Esophagus squamous epithelium (tissue), 5 donors: ENCODE results near the gene PGAP3. TPM values are rescaled to one million over a fixed set of nuclear protein-coding genes. Genes with fewer than 3 reads are reported as not detected.
"Not testable (repeated sequence)": the region's sequence is repeated elsewhere in the genome, so short reads cannot be mapped to it uniquely, and the experiment has no call there.

Experiments used
- DNase-seq: peaks from one replicate; lab custom pipeline; 2025; lab: John Stamatoyannopoulos, UW
- H3K27ac ChIP-seq, 4 donors: fragments of 200-600 bp; sonication (generic); one replicate each; pipeline ENCODE4 v1.5.1; 2016 to 2019; ENCODE audit warnings: mild to moderate bottlenecking in 1 of 4
- H3K27me3 ChIP-seq, 4 donors: fragments of 200-600 bp; sonication (generic); 1 replicate in 3 of 4; 2 replicates in 1 of 4; pipeline versions ENCODE4 v1.5.1 to v1.6.0; 2017 to 2021; ENCODE audit warnings: antibody characterized with exemption in 1 of 4
- H3K36me3 ChIP-seq, 3 donors: fragments of 200-600 bp; sonication (generic); one replicate each; pipeline ENCODE4 v1.5.1; 2016 to 2019
- H3K4me1 ChIP-seq, 3 donors: fragments of 200-600 bp; sonication (generic); one replicate each; pipeline ENCODE4 v1.5.1; 2017 to 2019
- H3K4me3 ChIP-seq, 4 donors: fragments of 200-600 bp; sonication (generic); 1 replicate in 3 of 4; 2 replicates in 1 of 4; pipeline ENCODE4 v1.5.1; 2016 to 2019; ENCODE audit warnings: mild to moderate bottlenecking in 2 of 4, moderate library complexity in 1 of 4
- H3K9me3 ChIP-seq, 3 donors: fragments of 200-600 bp; sonication (generic); one replicate each; pipeline ENCODE4 v1.5.1; 2016 to 2019
- POLR2A ChIP-seq, 4 donors: fragments of 450-650 bp; IDR thresholded peaks; one replicate each; pipeline ENCODE4 v1.6.1; 2017; ENCODE audit warnings: antibody characterized with exemption in 4 of 4, mild to moderate bottlenecking in 4 of 4, moderate library complexity in 3 of 4
- WGBS, 2 donors: methylation state at CpG; one replicate each; pipeline ENCODE4 v1.1.5; 2018; 5-methylcytosine and 5-hydroxymethylcytosine counted together
- intact Hi-C: fragments of 100-400 bp; cut with DNase I; formaldehyde crosslinking; loops from one replicate; pipeline ENCODE4 v1.15.0; 2022
- total RNA-seq, 4 donors: library from RNA; depleted of rRNA; stranded (reverse); fragments of >200 nt; gene quantifications; one replicate each; pipeline ENCODE4 v1.1.0, GENCODE V29; 2016
- TF ChIP-seq, protein P1 (sequence below), 6 experiments: fragments of 450-650 bp in 4 of 6; fragments of 200-600 bp in 2 of 6; sonication (generic) in 2 of 6; IDR thresholded peaks; one replicate each; pipeline ENCODE4 v1.5.1; 2016 to 2019; ENCODE audit warnings: antibody characterized with exemption in 6 of 6, mild to moderate bottlenecking in 4 of 6, moderate library complexity in 4 of 6
- donor health status: DM: yes; HTN: yes; CAD: no.

Gene PGAP3
- total RNA-seq, 4 donors from 2014 or later: 10.7 to 34.2 (median 19.2) TPM

DNA sequence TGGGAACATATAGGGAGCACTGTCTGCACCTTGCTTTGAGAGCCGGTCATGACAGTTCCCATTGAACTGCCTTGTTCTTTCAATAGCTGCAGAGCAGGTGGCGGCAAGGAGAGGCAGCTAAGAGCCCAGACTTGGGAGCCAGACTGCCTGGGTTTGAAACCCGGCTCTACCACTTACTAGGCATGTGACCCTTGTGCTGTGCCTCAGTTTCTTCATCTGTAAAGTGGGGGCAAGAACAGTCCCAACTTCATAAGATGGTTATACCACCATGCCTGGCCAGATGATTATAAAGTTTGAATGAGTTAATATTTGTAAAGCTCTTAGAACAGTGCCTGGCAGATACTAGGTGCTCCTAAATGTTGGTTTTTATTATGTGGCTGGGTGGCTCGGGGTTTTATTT lies 26.4 kb upstream of the PGAP3 start:
- no peak for DNase-seq
- Histone ChIP-seq H3K36me3 (peaks cover 13 to 100% (median 18%) of the 10 kb centered on the region in 3 donors), H3K27ac (peak overlapping the region in 1 of 4 donors; percentile 9), H3K27me3 (no peaks in the 10 kb centered on the region), H3K4me1 (peaks cover 17 to 44% (median 18%) of the 10 kb centered on the region in 3 donors), H3K4me3 (no peak overlapping the region), H3K9me3 (no peaks in the 10 kb centered on the region)
- 97% methylated on average over 3 to 4 of the region's 4 CpGs for WGBS, 2 donors
- TF ChIP-seq, protein P1, sequence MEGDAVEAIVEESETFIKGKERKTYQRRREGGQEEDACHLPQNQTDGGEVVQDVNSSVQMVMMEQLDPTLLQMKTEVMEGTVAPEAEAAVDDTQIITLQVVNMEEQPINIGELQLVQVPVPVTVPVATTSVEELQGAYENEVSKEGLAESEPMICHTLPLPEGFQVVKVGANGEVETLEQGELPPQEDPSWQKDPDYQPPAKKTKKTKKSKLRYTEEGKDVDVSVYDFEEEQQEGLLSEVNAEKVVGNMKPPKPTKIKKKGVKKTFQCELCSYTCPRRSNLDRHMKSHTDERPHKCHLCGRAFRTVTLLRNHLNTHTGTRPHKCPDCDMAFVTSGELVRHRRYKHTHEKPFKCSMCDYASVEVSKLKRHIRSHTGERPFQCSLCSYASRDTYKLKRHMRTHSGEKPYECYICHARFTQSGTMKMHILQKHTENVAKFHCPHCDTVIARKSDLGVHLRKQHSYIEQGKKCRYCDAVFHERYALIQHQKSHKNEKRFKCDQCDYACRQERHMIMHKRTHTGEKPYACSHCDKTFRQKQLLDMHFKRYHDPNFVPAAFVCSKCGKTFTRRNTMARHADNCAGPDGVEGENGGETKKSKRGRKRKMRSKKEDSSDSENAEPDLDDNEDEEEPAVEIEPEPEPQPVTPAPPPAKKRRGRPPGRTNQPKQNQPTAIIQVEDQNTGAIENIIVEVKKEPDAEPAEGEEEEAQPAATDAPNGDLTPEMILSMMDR (IDR thresholded peaks at IDR 0.05): no peak
- no peak for TF ChIP-seq POLR2A (IDR thresholded peaks at IDR 0.05)
- intact Hi-C loops: no loop called here

DNA sequence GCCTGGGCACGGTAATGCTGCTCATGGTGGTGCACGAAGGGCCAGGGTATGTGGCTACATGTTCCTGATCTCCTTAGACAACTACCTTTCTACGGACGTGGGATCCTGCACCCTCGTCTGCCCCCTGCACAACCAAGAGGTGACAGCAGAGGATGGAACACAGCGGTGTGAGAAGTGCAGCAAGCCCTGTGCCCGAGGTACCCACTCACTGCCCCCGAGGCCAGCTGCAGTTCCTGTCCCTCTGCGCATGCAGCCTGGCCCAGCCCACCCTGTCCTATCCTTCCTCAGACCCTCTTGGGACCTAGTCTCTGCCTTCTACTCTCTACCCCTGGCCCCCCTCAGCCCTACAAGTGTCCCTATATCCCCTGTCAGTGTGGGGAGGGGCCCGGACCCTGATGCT lies 24.0 kb upstream of the PGAP3 start:
- Histone ChIP-seq H3K27ac (no peak overlapping the region), H3K36me3 (peaks cover 25 to 100% (median 29%) of the 10 kb centered on the region in 3 donors), H3K27me3 (no peaks in the 10 kb centered on the region), H3K9me3 (no peaks in the 10 kb centered on the region), H3K4me3 (no peak overlapping the region), H3K4me1 (peaks cover 17 to 44% (median 17%) of the 10 kb centered on the region in 3 donors)
- intact Hi-C loops: no loop called here
- DNase-seq: no peak
- no peak for TF ChIP-seq POLR2A (IDR thresholded peaks at IDR 0.05)
- TF ChIP-seq, protein P1 (IDR thresholded peaks at IDR 0.05): no peak
- 98 to 100% methylated on average over 1 to 7 of the region's 10 CpGs for WGBS, 2 donors

DNA sequence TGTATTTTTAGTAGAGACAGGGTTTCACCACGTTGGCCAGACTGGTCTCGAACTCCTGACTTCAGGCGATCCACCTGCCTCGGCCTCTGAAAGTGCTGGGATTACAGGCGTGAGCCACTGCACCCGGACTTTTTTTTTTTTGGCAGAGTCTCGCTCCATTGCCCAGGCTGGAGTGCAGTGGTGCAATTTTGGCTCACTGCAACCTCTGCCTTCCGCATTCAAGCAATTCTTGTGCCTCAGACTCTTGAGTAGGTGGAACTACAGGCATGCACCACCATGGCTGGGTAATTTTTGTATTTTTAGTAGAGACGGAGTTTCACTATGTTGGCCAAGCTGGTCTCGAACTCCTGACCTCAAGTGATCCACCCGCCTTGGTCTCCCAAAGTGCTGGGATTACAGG lies 23.2 kb upstream of the PGAP3 start:
- H3K27me3 ChIP-seq, DNase-seq, H3K4me3 ChIP-seq, intact Hi-C loops, H3K27ac ChIP-seq, H3K9me3 ChIP-seq: not testable (repeated sequence)
- Histone ChIP-seq H3K4me1 (peaks cover 11 to 44% (median 19%) of the 10 kb centered on the region in 3 donors), H3K36me3 (peaks cover 25 to 95% (median 27%) of the 10 kb centered on the region in 3 donors)
- 81 to 83% methylated on average over 11 of the region's 11 CpGs for WGBS, 2 donors

DNA sequence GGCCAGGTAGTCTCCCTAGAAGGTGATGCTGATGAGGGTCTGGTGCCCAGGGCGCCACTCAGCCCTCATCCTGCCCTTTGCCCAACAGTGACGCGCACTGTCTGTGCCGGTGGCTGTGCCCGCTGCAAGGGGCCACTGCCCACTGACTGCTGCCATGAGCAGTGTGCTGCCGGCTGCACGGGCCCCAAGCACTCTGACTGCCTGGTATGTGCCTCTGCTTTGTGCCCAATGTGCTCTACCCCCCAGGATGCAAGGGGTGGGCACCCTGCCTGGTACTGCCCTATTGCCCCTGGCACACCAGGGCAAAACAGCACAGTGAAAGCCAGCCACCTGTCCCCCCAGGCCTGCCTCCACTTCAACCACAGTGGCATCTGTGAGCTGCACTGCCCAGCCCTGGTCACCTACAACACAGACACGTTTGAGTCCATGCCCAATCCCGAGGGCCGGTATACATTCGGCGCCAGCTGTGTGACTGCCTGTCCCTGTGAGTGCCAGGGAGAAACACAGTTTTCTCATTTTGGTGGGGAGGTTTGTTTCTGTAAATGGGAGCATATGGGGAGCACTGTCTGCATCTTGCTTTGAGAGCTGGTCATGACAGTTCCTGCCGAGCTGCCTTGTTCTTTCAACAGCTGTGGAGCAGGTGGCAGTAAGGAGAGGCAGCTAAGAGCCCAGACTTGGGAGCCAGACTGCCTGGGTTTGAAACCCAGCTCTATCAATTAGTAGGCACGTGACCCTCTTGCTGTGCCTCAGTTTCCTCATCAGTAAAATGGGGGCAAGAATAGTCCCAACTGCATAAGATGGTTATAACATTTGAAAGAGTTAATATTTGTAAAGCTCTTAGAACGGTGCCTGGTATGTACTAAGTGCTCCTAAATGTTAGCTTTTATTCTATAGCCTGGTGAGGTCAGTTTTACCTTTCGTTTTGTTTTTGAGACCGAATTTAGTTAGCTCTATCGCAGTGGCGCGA lies 22.4 kb upstream of the PGAP3 start:
- 86 to 93% methylated on average over 7 to 13 of the region's 20 CpGs for WGBS, 2 donors
- Histone ChIP-seq H3K9me3 (no peaks in the 10 kb centered on the region), H3K4me1 (peaks cover 6 to 44% (median 17%) of the 10 kb centered on the region in 3 donors), H3K27me3 (no peaks in the 10 kb centered on the region), H3K4me3 (no peak overlapping the region), H3K36me3 (peaks cover 19 to 87% (median 25%) of the 10 kb centered on the region in 3 donors), H3K27ac (no peak overlapping the region)
- intact Hi-C loops: no loop called here
- no peak for TF ChIP-seq POLR2A (IDR thresholded peaks at IDR 0.05)
- TF ChIP-seq, protein P1 (IDR thresholded peaks at IDR 0.05): no peak
- DNase-seq: no peak

DNA sequence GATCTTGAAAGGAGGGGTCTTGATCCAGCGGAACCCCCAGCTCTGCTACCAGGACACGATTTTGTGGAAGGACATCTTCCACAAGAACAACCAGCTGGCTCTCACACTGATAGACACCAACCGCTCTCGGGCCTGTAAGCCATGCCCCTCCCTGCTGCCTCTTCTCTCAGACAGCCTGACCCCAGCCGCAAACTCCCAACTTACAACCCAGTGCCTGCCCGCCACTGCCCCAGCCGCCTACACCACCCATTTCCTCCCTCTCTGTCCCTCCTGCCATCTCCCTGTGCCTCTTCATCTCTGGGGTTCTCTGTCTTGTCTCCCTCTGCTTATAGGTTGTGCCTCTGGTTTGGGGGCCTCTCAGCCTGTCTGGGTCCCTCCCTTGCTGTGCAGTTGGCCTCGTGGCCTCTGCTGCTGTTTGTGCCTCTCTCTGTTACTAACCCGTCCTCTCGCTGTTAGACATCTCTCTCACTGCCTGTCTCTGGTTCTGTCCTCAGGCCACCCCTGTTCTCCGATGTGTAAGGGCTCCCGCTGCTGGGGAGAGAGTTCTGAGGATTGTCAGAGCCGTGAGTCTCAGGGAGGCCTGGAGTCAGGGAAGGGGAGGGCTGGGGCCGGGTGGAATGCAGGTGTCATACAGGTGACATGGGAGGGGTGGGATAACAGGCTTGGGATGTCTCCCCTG lies 21.6 kb upstream of the PGAP3 start:
- H3K36me3 ChIP-seq: peaks cover 19 to 78% (median 25%) of the 10 kb centered on the region in 3 donors
- WGBS, 2 donors: 87 to 90% methylated on average over 10 to 11 of the region's 14 CpGs
- H3K27me3 ChIP-seq: no peaks in the 10 kb centered on the region
- TF ChIP-seq, protein P1 (IDR thresholded peaks at IDR 0.05): no peak
- no peak for TF ChIP-seq POLR2A (IDR thresholded peaks at IDR 0.05)
- intact Hi-C loops: no loop called here
- no peak for DNase-seq
- H3K9me3 ChIP-seq: no peaks in the 10 kb centered on the region
- H3K27ac ChIP-seq: no peak overlapping the region
- peaks cover 11 to 44% (median 22%) of the 10 kb centered on the region in 3 donors for H3K4me1 ChIP-seq
- no peak overlapping the region for H3K4me3 ChIP-seq
